HG02938 (cell line): Measurements from ENCODE around the gene CA10.

Experiments used
- ATAC-seq: cut with Tn5 transposase; IDR thresholded peaks from one replicate; pipeline ENCODE4 v1.9.1; 2021; ENCODE audit warnings: mild to moderate bottlenecking, moderate library complexity; ENCODE audit not compliant: unreplicated experiment

Gene CA10

DNA sequence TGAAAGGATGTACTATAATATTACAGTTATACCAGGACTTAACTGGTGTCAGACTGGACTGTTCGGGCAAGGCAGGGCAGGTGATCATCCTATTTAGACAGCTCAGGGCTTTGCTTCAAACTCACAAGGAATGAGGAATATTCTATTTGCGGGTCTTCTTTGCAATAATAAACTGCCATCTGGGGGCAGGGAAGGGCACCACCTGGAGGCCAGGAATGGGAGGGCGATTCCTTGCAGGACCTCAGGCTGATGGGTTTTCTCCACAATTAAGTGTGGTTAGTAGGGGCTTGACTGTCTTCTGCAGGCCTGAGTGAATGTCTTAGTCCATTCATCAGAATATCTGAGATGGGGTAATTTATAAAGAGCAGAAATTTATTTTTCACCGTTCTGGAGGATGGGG, 424.1 kb downstream of the CA10 start:
- ATAC-seq = no peak

DNA sequence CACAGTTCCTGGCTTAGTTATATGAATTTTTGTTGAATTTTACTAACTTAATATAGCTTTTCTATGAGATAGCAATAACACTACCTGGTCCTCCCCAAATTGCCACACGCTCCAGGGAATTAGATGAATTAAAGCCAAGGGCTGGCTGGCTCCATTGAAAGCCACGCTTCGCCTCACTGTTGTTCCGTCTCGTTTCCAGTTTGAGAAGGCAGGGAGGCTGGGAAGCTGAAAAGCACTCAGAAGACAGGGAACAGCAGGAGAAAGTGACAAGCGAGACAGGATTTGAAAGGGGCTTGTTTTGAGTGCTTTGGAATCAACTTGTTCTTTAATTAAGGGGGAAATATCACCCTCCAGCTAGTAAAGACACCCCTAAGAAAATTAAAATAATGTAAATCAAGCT, 425.3 kb downstream of the CA10 start:
- no peak for ATAC-seq

DNA sequence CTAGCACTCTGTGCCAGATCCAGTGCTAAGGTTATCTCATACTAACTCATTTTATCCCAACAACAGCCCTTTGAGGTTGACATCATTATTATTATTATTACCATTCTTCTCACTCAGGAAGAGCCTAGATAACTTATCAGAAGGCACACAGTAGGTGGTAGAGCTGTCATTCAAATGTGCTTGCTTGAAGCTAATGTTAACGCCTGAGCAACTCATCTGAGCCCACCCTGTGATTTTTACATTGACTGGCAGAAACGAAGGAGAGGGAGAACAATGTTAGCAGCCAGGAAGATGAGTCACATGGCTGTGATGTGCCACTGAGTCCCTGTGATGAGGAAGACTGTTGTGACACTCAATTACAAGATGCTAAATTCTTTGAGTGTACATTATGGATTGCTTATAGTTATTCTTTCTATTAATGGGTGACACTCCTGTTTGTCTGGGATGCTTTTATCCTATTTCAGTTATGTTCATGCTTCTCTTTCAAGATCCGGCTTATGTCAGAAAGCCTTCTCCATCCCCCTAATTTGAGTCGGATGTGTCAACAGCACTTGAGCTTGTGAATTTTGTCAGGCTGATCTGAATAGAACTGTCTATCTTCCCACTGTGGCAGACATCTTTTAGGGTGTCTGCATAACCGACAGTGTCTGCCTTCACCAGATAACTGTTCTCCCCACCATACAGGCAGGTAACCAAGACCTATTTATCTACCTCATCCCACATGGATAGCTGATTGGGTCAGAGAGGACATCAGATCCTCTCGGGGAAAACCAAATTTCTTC, 426.4 kb downstream of the CA10 start:
- ATAC-seq = no peak

DNA sequence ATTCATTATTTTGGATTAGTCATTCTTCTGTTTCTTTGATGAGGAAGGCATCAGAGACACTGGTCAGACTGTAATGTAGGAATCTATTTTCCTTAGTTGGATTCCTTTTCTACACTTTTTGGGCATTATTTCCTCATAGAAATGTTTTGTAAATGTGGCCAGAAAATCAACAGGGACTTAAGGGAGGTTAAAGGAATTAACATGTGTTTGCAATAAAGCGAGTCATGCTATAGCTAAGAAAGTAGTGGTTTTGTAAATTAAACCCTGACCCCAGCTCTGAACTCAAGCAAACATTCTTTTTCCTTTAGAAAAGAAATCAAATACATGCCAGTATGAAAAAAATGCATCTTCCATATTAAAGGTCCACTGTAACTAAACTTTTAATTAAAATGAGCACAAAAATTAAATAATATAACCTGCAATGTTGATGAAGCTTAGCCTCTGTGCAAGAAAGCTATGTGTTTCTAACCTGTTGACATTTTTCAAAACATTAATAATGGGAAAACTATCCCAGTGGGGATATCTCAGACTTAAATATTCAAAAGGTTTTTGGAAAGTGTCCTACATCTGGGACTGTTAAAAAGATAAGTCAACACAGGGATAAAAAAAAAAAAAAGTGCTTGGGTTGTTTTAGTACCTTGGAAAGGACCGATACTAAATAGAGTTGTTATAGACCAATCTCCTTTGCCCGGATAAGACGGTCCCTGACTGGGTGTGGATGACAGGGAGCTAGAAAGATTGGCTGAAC, 428.0 kb downstream of the CA10 start:
- ATAC-seq = no peak

DNA sequence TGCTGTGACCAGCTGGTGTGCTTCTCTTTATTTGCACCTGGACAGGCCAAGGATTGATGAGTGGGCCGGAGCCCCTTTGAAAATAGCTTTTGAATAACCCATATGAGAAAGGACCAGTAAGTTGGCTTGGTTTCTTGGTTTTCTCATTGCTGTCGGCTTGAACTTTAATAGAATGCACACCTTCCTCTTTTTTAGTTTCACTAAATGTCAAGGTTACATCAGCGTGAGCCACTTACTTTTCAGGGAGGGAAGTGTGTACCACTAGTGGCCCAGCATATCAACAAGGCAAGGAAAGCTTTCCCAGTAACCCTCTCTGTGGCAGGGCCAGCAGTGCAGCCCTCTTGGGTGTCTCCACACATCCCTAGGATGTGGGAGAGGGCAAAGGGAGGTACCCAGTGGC, 433.3 kb downstream of the CA10 start:
- peak; percentile 70 for ATAC-seq

DNA sequence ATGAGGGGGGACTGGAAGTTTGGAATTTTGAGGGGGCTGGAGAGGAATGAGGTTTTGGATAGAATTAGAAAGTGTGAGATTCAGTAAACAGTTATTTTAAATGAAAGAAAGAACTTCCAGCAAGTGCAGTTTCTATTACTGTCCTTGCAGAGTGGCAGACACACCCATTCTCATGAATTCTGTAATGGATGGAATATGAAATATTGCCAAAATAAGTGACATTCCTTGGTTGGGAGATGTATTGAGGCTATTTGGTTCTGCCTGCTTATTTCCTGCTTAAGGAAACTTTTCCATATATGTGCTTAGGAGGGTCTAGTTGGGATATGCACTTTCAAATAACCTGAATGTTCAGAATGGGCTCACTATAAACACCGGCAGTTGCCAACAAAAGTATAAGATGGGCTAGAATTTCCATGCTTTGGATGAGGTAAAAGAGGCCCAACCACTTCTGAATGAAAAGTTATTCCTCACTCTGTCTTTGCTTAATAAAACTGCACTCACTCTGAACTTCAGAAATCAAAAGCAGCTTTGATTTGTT, 434.4 kb downstream of the CA10 start:
- ATAC-seq = no peak

DNA sequence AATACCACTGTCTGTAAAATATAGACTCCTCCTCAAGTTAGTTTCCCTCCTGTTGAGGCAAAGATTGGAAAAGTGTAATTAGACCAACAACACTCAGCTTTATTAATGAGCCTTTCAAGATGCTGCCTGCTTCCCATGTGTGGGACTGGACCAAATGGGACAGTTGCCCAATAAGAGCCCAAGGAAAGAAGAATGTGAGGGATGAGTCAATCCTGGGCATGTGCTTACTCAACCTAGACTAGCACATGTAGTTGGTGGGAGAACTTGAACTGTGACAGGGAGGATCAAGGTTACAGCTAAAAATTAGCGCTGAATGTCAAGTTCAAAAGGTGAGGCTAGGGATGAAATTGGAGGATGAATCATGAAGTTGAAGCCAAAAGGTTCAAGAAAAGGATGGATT, 435.5 kb downstream of the CA10 start:
- ATAC-seq = no peak

DNA sequence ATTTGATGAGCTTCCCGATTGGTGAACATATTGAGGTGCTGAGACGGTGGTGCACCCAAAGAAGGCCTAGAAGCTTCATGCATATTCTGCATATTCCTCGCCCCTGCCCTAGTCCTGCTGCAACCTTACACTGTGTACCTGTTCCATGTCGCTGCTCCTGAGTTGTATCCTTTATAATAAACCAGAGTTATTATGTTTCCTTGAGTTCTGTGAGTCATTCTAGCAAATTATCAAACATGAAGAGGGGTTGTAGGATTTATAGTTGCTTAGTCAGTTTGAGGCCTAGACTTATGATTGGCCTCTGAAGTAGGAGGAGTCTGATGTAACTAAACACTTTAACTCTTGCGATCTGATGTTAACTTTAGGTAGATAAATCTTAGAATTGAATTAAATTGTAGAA, 436.8 kb downstream of the CA10 start:
- no peak for ATAC-seq

DNA sequence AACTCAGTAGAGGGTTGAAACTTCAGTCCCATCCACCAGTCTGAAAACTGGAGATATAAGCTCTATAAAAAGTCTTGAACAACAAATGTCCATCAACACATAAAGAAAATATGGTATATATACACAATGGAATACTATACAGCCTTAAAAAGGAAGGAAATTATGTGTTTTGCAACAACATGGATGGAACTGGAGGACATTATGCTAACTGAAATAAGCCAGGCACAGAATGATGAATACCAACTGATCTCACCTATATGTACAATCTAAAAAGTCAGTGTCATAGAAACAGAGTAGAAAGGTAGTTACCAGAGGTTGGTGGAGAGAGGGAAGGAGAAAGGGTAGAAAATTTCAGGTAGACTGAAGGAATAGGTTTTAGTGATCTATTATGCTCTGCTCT, 438.1 kb downstream of the CA10 start:
- ATAC-seq = no peak

DNA sequence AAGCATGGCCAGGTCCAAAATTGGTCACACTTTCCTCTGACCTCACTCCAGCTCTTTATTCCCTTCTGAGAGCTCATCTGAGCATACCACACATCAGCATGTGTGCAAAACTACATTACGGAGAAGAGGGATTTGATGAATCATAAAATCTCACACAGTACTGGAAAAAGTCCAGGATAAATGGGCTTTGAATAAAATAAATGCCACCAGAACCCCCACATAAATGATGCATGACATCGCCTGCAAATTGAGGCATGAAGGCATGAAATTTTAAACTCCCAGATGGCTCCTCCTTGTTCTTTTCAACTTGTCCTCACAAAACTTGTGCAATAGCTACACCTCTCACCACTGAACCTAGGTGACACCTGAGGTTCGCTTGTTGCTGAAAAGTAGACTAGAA, 439.5 kb downstream of the CA10 start:
- ATAC-seq = no peak

DNA sequence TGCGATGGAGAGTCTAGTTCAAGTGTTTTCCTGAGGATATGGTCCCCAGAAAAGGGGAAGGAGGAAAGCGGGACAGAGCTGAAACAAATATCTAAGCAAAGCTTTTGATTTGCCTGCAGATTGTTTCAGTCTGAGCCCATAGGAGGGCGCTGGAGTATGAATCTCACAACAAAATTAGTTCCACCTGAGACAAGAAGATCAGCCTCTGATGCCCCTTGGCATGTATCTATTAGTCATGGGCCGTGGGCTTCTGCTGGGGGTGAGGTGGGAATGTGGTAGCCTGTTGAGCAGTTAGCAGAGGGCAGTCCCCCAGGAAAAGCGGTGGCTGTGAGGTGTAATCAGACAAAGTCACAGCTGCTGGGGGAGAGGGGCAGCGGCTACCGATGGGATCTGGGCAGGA, 446.9 kb downstream of the CA10 start:
- ATAC-seq = no peak

DNA sequence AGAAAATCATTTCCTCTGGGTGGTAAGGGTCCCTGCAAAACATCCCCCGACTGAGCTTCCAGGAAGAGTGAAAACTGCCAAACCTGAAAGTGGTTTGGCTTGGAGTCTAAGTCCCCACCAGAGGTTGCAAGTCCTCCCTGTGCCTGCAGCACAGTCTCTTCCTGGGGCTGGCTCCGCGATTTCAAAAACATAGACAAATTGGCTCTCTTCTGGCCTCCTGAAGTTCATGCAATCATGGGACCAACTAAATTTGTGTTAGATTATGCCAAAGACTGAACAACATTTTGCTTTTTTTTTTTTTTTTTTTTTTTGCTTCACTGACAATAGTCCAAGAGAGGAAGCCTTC, 447.9 kb downstream of the CA10 start:
- no peak for ATAC-seq

DNA sequence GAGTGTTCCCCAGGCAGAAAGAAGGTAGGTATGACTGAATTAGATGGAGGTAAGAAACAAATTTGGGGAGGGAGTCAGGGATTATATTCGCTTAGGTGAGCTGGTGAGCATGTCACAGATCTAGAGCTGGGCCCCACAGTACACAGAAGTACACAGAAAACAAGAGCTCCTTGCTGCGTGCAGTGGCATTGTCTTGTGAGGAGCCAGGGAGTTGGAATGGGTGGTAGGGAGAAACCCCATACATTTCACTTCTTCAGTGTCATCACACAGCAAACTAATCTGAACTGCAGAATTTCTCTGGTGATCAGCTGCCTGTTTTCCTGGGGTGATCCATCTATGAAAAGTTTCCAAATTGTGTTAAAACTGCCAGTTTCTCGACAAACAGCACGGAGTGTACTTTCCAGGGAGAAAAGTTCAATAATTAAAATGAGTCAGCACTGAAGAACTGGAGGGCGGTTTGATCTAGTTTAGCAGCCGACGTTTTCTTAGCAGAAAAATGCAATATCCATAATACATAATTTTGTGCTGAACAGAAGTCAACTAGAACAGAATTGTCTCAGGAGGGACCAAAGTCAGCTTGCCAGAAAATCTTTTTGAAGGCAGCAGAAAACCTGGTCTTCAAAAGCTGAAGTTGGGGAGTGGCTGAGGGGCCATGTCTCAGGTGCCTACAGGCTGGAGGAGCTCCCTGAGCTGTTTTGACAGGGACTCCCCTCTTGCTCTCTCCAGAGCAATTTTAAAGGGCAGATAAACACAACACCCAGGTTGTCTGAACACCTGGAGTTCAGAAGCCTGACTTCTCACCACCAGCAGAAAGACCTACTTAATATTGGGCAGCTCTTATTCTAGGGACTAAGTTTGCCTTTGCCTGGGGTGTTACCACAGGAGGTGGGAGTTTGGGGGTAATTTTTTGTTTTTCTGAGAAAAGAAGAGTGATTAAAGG, 448.6 kb downstream of the CA10 start:
- no peak for ATAC-seq

DNA sequence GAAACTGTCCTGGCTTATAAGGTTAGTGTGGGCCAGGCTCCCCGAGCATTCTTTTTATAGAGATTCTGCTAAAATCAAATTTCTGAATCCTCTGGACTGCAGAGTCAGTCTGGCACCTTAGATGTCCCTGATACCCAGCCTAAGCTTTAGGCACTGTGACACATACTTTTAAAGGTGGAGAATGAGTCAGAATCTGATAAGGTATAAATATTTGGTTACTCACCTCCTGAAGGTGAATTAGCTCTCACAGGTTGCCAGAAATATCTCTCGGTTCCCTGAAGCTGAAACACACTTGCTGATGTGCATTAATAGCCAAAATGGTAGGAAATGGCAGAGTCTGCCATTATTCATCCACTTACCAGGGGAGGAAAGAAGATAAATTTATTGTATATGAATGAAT, 451.3 kb downstream of the CA10 start:
- no peak for ATAC-seq

DNA sequence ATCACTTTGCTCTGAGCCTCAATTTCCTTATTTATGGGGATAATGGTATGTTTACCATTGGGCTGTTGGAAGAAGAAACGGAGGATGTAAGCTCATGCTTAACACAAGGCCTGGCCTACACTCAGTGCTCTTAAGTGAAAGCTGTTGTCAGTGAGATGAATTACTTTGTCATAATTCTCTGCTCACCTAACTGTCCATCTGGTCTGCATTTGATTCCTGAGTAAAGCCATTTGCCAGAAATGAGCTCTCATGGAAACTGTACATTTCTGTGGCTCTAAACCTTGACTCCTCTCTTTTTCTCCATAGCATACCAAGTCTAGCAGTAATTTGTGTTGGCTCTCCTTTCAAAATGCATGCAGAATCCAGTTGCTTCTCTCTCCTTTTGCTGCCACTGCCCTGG, 452.4 kb downstream of the CA10 start:
- no peak for ATAC-seq

DNA sequence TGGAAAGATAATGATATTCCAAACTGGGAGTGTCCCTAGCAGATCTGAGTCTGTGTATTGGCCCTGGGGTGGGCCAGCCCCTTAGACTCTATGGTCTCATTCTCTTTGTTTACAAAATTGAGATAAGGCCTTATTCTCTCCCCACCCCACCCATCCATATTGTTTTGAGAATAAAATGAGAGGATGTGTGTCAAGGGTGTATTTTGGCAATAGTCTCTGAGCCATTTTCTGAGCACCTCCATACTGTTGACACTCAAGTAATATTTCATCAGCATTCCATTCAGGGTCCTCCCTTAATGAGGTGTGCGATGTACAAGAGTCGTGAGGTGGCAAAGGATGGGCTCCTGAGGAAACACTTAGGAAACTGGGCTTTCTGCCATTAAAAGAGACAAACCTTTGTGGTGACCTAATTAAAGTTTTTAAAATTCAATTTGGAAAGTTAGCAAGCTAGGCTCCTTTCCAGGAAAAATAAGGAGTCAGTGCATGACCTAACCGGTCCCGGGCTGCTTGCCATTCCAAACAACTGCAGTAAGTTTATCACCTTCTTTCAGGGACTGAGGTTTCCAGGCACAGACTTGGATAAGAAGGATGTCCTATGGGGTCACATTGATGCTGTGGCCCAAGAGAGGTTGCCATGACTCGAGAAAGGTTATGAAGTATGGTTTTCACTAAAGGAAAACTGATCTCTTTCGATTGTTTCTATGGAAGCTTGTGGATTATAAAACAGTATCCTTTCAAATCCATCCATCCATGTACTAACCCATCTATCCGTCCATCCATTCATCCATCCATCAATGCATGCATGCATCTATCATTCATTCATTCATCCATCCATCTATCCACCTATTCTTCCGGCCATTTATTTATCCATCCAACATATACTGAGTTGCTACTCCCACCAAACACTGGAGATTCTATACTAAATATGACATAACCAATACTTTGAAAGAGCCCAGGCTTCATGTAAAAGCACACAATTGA, 454.9 kb downstream of the CA10 start:
- no peak for ATAC-seq

DNA sequence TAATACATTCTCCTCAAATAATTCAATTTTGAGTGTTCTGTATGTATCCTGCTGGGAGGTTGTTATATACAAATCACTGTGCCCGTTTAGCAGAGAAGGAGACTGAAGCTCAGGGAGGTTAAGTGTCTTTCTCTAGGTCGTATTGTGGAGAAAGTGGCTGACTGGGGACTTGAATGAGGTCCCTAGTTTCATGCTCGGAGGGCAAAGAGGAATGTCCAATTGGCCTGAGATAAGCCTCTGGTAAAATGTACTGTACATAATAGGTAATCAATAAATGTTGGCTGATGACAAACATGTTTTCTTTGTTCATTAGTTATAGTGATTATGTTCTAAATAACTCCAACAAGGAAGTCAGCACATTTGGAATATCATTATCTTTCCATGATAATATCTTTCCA, 455.6 kb downstream of the CA10 start:
- ATAC-seq = no peak

DNA sequence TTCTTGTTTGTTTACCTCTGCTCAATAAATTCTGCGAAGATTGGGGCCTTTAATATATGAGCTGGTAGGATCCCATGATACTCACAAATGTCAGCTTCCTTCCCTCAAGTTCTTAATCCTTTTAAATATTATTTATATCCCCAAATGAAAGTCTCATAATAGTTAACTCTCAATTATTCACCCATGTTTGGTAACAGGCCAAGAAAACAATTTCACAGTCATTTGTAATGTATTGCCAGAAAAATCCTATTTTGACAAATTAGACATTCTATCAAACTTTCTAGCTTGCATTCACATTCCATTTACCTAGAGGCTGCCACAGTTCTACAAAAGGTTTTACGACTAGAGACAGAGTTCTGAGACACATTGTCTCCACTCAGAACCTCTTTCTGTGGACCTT, 457.0 kb downstream of the CA10 start:
- ATAC-seq = no peak

DNA sequence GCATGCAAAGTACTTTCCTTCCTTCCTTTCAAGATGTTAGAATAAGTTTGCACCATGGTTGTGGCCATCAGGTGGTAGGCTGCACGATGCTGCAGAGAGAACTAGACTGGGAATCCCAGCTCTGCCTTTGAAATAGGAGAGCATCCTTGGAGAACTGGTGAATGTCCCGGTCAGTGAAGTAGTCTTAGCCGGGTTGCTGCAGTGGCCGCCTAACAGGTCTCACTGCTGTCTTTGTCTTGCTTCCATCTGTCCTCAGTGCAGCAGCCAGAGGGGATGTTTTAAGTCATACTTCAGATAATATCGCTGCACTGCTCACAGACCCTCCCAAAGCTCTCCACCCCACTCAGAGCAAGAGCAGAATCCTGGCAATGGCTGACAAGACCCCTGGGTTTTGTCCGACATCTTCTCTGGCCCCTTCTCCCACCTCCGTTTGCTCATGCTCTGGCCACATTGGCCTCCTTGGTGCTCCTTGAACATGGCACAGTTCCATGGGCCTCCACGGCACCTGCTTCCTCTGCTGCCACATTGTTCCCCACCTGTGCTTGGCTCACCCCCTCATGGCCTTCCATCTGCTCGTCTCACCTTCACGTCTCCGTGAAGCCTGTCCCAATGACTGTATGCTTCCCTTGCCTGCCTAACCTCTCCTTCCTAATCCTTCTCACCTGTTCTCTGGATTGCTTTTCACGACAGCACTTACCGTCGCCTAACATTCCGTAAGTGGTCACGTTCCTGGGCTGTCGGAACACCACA, 458.3 kb downstream of the CA10 start:
- ATAC-seq = no peak
